ENCODE results near the gene CHRNB4.

DNA sequence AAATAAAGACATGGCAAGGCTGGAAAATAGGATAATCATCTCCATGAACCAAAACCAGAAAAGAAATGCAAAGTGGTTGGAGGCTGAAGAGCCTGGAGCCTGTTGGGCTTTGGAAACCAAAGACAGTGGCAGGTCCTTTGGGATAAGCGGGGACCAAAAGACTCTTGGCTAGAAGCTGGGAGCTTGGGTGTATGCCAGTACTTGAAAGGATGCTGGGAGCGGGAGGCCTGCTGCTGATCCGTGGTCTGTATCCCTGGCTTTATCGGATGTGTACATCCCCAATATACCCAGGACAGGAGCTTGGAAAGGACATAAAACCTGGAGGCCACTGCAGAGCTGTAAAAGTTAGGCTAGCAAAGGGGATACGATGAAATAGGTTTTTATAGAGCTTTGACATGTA, 1.3 kb upstream of the CHRNB4 start:
- TF ChIP-seq, protein P1, sequence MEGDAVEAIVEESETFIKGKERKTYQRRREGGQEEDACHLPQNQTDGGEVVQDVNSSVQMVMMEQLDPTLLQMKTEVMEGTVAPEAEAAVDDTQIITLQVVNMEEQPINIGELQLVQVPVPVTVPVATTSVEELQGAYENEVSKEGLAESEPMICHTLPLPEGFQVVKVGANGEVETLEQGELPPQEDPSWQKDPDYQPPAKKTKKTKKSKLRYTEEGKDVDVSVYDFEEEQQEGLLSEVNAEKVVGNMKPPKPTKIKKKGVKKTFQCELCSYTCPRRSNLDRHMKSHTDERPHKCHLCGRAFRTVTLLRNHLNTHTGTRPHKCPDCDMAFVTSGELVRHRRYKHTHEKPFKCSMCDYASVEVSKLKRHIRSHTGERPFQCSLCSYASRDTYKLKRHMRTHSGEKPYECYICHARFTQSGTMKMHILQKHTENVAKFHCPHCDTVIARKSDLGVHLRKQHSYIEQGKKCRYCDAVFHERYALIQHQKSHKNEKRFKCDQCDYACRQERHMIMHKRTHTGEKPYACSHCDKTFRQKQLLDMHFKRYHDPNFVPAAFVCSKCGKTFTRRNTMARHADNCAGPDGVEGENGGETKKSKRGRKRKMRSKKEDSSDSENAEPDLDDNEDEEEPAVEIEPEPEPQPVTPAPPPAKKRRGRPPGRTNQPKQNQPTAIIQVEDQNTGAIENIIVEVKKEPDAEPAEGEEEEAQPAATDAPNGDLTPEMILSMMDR (conservative IDR thresholded peaks at IDR 0.05 in 1 of 2, IDR thresholded peaks at IDR 0.05 in 1 of 2; ENCODE audit: low read depth in 1 of 2, low read length in 2 of 2): no peak
- TF ChIP-seq EZH2 (IDR thresholded peaks at IDR 0.05; ENCODE audit: low read length, missing control alignments): no peak

Measured in fibroblast of lung (primary cell).